H1 (cell line): ENCODE results near the gene HIBCH. TPM values are rescaled to one million over a fixed set of nuclear protein-coding genes. Genes with fewer than 3 reads are reported as not detected.

ENCODE experiments used
- ASH2L ChIP-seq: fragments of 200-600, 300-600 bp; sonication (generic); IDR thresholded peaks from one replicate; pipeline ENCODE4 v1.7.1; 2017; ENCODE audit warnings: low read length
- BACH1 ChIP-seq: IDR thresholded peaks from 2 replicates; pipeline ENCODE4 v1.6.1; 2012; ENCODE audit warnings: low read length, improper control_type of control experiment
- BRCA1 ChIP-seq: IDR thresholded peaks from 2 replicates; pipeline ENCODE4 v1.6.1; 2012; ENCODE audit warnings: low read depth, low read length, improper control_type of control experiment
- RFX5 ChIP-seq: IDR thresholded peaks from 2 replicates; pipeline ENCODE4 v1.6.1; 2011; ENCODE audit warnings: low read depth, low read length, improper control_type of control experiment, borderline replicate concordance
- RXRA ChIP-seq: IDR thresholded peaks from 2 replicates; pipeline ENCODE4 v1.6.1; 2011; ENCODE audit warnings: low read depth, mild to moderate bottlenecking, low read length, moderate library complexity; ENCODE audit not compliant: insufficient read depth
- TAF1 ChIP-seq: IDR thresholded peaks from 2 replicates; pipeline ENCODE4 v1.6.1; 2011; ENCODE audit warnings: mild to moderate bottlenecking, low read depth, low read length
- polyA plus RNA-seq, 7 experiments: library from polyadenylated mRNA; depleted of rRNA in 3 of 7; stranded (reverse) in 5 of 7; unstranded in 2 of 7; fragments of >200 nt in 5 of 7; fragments of 200-250 nt in 2 of 7; gene quantifications; 1 replicate in 5 of 7; 2 replicates in 1 of 7; 4 replicates in 1 of 7; pipeline versions ENCODE4 v1.2.1 to v1.2.3, GENCODE V29; 2011 to 2013; ENCODE audit warnings: missing spikeins in 2 of 7, mixed read lengths in 2 of 7
- total RNA-seq: library from RNA; stranded (reverse); fragmentation: NEBNext Ultra II Directional; extraction: Animal tissue kit (Norgen Biotek cat#: 25700); gene quantifications from 2 replicates; pipeline ENCODE4 v1.2.1, GENCODE V29; 2021
- TF ChIP-seq, protein P1 (sequence below): fragments of 300-600 bp; sonication (generic); IDR thresholded peaks from 2 replicates; pipeline ENCODE4 v1.7.1; 2012; ENCODE audit warnings: low read length, moderate library complexity, mild to moderate bottlenecking, inconsistent platforms; ENCODE audit not compliant: insufficient replicate concordance

The HIBCH gene
- total and polyA plus RNA-seq, 2 of the 8 experiments (the other 6 are each of a cell fraction or from before 2014, with no cell fraction given) = 7.5 to 31.8 TPM

DNA sequence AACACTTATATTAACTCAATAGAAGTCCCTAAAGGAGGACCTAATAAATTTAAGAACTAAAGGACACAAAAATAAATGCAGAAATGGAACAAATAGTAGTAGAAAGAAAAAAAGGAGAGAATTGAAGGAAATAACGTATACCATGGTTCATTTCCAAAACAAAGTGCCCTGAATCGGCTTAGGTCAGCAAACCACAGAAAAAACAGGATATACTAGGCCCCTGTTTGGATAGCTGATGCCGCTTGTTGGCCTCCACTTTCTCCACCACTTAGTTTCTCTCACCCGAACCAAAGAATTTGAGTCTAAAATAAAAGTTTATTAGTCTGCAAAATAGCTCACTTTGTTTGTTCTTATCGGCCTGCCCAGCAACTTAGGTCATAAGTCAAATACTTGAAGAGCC lies 100.4 kb downstream of the HIBCH start (continued):
- TF ChIP-seq, protein P1, sequence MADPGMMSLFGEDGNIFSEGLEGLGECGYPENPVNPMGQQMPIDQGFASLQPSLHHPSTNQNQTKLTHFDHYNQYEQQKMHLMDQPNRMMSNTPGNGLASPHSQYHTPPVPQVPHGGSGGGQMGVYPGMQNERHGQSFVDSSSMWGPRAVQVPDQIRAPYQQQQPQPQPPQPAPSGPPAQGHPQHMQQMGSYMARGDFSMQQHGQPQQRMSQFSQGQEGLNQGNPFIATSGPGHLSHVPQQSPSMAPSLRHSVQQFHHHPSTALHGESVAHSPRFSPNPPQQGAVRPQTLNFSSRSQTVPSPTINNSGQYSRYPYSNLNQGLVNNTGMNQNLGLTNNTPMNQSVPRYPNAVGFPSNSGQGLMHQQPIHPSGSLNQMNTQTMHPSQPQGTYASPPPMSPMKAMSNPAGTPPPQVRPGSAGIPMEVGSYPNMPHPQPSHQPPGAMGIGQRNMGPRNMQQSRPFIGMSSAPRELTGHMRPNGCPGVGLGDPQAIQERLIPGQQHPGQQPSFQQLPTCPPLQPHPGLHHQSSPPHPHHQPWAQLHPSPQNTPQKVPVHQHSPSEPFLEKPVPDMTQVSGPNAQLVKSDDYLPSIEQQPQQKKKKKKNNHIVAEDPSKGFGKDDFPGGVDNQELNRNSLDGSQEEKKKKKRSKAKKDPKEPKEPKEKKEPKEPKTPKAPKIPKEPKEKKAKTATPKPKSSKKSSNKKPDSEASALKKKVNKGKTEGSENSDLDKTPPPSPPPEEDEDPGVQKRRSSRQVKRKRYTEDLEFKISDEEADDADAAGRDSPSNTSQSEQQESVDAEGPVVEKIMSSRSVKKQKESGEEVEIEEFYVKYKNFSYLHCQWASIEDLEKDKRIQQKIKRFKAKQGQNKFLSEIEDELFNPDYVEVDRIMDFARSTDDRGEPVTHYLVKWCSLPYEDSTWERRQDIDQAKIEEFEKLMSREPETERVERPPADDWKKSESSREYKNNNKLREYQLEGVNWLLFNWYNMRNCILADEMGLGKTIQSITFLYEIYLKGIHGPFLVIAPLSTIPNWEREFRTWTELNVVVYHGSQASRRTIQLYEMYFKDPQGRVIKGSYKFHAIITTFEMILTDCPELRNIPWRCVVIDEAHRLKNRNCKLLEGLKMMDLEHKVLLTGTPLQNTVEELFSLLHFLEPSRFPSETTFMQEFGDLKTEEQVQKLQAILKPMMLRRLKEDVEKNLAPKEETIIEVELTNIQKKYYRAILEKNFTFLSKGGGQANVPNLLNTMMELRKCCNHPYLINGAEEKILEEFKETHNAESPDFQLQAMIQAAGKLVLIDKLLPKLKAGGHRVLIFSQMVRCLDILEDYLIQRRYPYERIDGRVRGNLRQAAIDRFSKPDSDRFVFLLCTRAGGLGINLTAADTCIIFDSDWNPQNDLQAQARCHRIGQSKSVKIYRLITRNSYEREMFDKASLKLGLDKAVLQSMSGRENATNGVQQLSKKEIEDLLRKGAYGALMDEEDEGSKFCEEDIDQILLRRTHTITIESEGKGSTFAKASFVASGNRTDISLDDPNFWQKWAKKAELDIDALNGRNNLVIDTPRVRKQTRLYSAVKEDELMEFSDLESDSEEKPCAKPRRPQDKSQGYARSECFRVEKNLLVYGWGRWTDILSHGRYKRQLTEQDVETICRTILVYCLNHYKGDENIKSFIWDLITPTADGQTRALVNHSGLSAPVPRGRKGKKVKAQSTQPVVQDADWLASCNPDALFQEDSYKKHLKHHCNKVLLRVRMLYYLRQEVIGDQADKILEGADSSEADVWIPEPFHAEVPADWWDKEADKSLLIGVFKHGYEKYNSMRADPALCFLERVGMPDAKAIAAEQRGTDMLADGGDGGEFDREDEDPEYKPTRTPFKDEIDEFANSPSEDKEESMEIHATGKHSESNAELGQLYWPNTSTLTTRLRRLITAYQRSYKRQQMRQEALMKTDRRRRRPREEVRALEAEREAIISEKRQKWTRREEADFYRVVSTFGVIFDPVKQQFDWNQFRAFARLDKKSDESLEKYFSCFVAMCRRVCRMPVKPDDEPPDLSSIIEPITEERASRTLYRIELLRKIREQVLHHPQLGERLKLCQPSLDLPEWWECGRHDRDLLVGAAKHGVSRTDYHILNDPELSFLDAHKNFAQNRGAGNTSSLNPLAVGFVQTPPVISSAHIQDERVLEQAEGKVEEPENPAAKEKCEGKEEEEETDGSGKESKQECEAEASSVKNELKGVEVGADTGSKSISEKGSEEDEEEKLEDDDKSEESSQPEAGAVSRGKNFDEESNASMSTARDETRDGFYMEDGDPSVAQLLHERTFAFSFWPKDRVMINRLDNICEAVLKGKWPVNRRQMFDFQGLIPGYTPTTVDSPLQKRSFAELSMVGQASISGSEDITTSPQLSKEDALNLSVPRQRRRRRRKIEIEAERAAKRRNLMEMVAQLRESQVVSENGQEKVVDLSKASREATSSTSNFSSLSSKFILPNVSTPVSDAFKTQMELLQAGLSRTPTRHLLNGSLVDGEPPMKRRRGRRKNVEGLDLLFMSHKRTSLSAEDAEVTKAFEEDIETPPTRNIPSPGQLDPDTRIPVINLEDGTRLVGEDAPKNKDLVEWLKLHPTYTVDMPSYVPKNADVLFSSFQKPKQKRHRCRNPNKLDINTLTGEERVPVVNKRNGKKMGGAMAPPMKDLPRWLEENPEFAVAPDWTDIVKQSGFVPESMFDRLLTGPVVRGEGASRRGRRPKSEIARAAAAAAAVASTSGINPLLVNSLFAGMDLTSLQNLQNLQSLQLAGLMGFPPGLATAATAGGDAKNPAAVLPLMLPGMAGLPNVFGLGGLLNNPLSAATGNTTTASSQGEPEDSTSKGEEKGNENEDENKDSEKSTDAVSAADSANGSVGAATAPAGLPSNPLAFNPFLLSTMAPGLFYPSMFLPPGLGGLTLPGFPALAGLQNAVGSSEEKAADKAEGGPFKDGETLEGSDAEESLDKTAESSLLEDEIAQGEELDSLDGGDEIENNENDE = no peak
- no peak for TF ChIP-seq BRCA1
- no peak for TF ChIP-seq BACH1
- no peak for TF ChIP-seq RFX5
- TF ChIP-seq RXRA = no peak
- TF ChIP-seq ASH2L = no peak
- no peak for TF ChIP-seq TAF1
- TF ChIP-seq, all 59 proteins: peak for 0
